ENCODE measurements around the gene BBS1. TPM values are rescaled to one million over a fixed set of nuclear protein-coding genes. Genes with fewer than 3 reads are reported as not detected.

Gene BBS1
- total RNA-seq, 1 experiment from 2014 or later: 47.1 TPM

DNA sequence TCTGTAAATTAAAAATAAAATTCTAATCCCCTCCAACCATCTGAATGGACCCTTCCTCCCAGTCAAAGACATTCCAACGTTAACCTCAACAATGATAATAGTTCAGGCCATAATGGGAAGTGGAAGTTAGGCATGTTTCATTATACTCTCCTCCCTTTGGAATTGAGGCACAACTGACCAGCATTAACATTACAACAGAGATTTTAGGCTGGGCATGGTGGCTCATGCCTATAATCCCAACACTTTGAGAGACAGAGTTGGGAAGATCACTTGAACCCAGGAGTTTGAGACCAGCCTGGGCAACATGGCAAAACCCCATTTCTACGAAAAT lies 60.4 kb downstream of the BBS1 start:
- no peak for TF ChIP-seq CTCF (IDR thresholded peaks at IDR 0.05; ENCODE audit: insufficient read depth in 1 of 2, low read depth in 1 of 2, low read length in 1 of 2, severe bottlenecking in 1 of 2, unreplicated experiment in 1 of 2)
- H3K36me3 Mint-ChIP-seq (ENCODE audit: insufficient read depth, unreplicated experiment): no peaks in the 10 kb centered on the region
- Histone ChIP-seq H3K4me1 (no peaks in the 10 kb centered on the region), H3K9me3 (no peaks in the 10 kb centered on the region), H3K36me3 (ENCODE audit: control insufficient read depth, insufficient read depth, low read length) (no peaks in the 10 kb centered on the region), H3K4me3 (ENCODE audit: low read depth, low read length) (no peak overlapping the region), H3K27me3 (replicated peaks; ENCODE audit: control insufficient read depth, insufficient read depth, low read length) (no peaks in the 10 kb centered on the region)
- peaks cover 20% of the 10 kb centered on the region for H3K4me1 Mint-ChIP-seq (ENCODE audit: low read depth, unreplicated experiment)
- peaks cover 6% of the 10 kb centered on the region for H3K27me3 Mint-ChIP-seq (ENCODE audit: insufficient read depth, unreplicated experiment)
- ChIA-PET CTCF (interaction anchor here (0.7 to 1.0 kb wide), 2 partner anchors 132 to 145 kb away, joined by 4 to 7 read pairs; partner anchors contain the start of gene MRPL11), POLR2A (no interaction called here)
- no peak overlapping the region for H3K27ac Mint-ChIP-seq (ENCODE audit: unreplicated experiment)
- DNase-seq: no peak
- intact Hi-C loops (cut with micrococcal nuclease; ENCODE audit: unreplicated experiment): no loop called here
- no peak overlapping the region for H3K4me3 Mint-ChIP-seq (ENCODE audit: unreplicated experiment)
- no TSS peak for BruUV-seq (replicated peaks)
- peaks cover 11% of the 10 kb centered on the region for H3K9me3 Mint-ChIP-seq (ENCODE audit: unreplicated experiment)

- BruUV-seq (replicated peaks): no TSS peak
- Mint-ChIP-seq H3K27ac (ENCODE audit: unreplicated experiment) (no peak overlapping the region), H3K9me3 (ENCODE audit: unreplicated experiment) (peaks cover 29% of the 10 kb centered on the region), H3K4me1 (ENCODE audit: low read depth, unreplicated experiment) (peaks cover 15% of the 10 kb centered on the region), H3K36me3 (ENCODE audit: insufficient read depth, unreplicated experiment) (no peaks in the 10 kb centered on the region), H3K27me3 (ENCODE audit: insufficient read depth, unreplicated experiment) (peaks cover 6% of the 10 kb centered on the region), H3K4me3 (ENCODE audit: unreplicated experiment) (no peak overlapping the region)
- DNase-seq: peak; percentile 75 to 85
- Histone ChIP-seq H3K4me1 (no peaks in the 10 kb centered on the region), H3K9me3 (peaks cover 18% of the 10 kb centered on the region), H3K4me3 (ENCODE audit: low read depth, low read length) (no peak overlapping the region), H3K36me3 (ENCODE audit: control insufficient read depth, insufficient read depth, low read length) (no peaks in the 10 kb centered on the region), H3K27me3 (replicated peaks; ENCODE audit: control insufficient read depth, insufficient read depth, low read length) (no peaks in the 10 kb centered on the region; the same call in 1 of the 2 replicates)
- CTCF ChIA-PET: interaction anchor here (0.7 to 0.9 kb wide), 2 partner anchors 11 to 99 kb away, joined by 3 to 4 read pairs; partner anchors contain the start of gene CTSF
- TF ChIP-seq CTCF (IDR thresholded peaks at IDR 0.05; ENCODE audit: insufficient read depth in 1 of 2, low read depth in 1 of 2, low read length in 1 of 2, severe bottlenecking in 1 of 2, unreplicated experiment in 1 of 2): peak; percentile 88 to 95
- POLR2A ChIA-PET: no interaction called here
- intact Hi-C loops (cut with micrococcal nuclease; ENCODE audit: unreplicated experiment): loop anchor here (1.0 to 5.0 kb wide), 2 partner anchors 99 to 253 kb away; no protein-coding TSS in a partner anchor
Measured at GRCh38 chr11:66579017-66579606, 68.7 kb downstream of the BBS1 start.

- ChIA-PET POLR2A (interaction anchor here (0.6 kb wide), 1 partner anchor 89 kb away, joined by 4 read pairs; no protein-coding TSS in a partner anchor), CTCF (interaction anchor here (0.9 kb wide), 1 partner anchor 12 kb away, joined by 6 read pairs; no protein-coding TSS in a partner anchor)
- no TSS peak for BruUV-seq (replicated peaks)
- H3K36me3 ChIP-seq (ENCODE audit: control insufficient read depth, insufficient read depth, low read length): no peaks in the 10 kb centered on the region
- H3K27ac Mint-ChIP-seq (ENCODE audit: unreplicated experiment): no peak overlapping the region
- H3K4me1 ChIP-seq: no peaks in the 10 kb centered on the region
- H3K4me3 Mint-ChIP-seq (ENCODE audit: unreplicated experiment): no peak overlapping the region
- no peaks in the 10 kb centered on the region for H3K27me3 Mint-ChIP-seq (ENCODE audit: insufficient read depth, unreplicated experiment)
- no peak for DNase-seq
- no peaks in the 10 kb centered on the region; the same call in 1 of the 2 replicates for H3K27me3 ChIP-seq (replicated peaks; ENCODE audit: control insufficient read depth, insufficient read depth, low read length)
- H3K4me1 Mint-ChIP-seq (ENCODE audit: low read depth, unreplicated experiment): no peaks in the 10 kb centered on the region
- intact Hi-C loops (cut with micrococcal nuclease; ENCODE audit: unreplicated experiment): no loop called here
- peaks cover 22% of the 10 kb centered on the region for H3K9me3 ChIP-seq
- no peak overlapping the region for H3K4me3 ChIP-seq (ENCODE audit: low read depth, low read length)
- no peak for TF ChIP-seq CTCF (IDR thresholded peaks at IDR 0.05; ENCODE audit: insufficient read depth in 1 of 2, low read depth in 1 of 2, low read length in 1 of 2, severe bottlenecking in 1 of 2, unreplicated experiment in 1 of 2)
- H3K9me3 Mint-ChIP-seq (ENCODE audit: unreplicated experiment): peaks cover 24% of the 10 kb centered on the region
- H3K36me3 Mint-ChIP-seq (ENCODE audit: insufficient read depth, unreplicated experiment): no peaks in the 10 kb centered on the region
Measured at GRCh38 chr11:66580803-66581202, 70.4 kb downstream of the BBS1 start.

Measured in Caco-2 (cell line).